DOHH2 (cell line): ENCODE data around the gene RAET1G.
"Not testable (repeated sequence)": the region's sequence is repeated elsewhere in the genome, so short reads cannot be mapped to it uniquely, and the experiment has no call there.

Experiments used
- H3F3A ChIP-seq: fragments of 200-600 bp; sonication (generic), shearing (Covaris generic); 2 replicates; pipeline ENCODE4 v1.6.0; 2016; ENCODE audit warnings: antibody characterized with exemption, mild to moderate bottlenecking; ENCODE audit not compliant: control insufficient read depth, insufficient read depth
- H3K27ac ChIP-seq: fragments of 200-600 bp; sonication (generic); 2 replicates; pipeline ENCODE4 v1.5.1; 2014; ENCODE audit warnings: low read depth, mild to moderate bottlenecking, low read length, moderate library complexity
- H3K27me3 ChIP-seq: fragments of 200-600 bp; sonication (generic); 2 replicates; pipeline ENCODE4 v1.6.1; 2014; ENCODE audit warnings: mild to moderate bottlenecking, low read length, mixed read lengths; ENCODE audit not compliant: control insufficient read depth
- H3K36me3 ChIP-seq: fragments of 200-600 bp; sonication (generic); 2 replicates; pipeline ENCODE4 v1.6.1; 2014; ENCODE audit warnings: mild to moderate bottlenecking, low read length, moderate library complexity, mixed read lengths; ENCODE audit not compliant: control insufficient read depth
- H3K4me1 ChIP-seq: fragments of 200-600 bp; sonication (generic); 2 replicates; pipeline ENCODE4 v1.6.1; 2014; ENCODE audit warnings: mild to moderate bottlenecking, low read length, mixed read lengths; ENCODE audit not compliant: control insufficient read depth
- H3K4me2 ChIP-seq: fragments of 200-600 bp; sonication (generic); 2 replicates; pipeline ENCODE4 v1.6.0; 2014; ENCODE audit warnings: mild to moderate bottlenecking, low read length, moderate library complexity
- H3K4me3 ChIP-seq: fragments of 200-600 bp; sonication (generic); 2 replicates; pipeline ENCODE4 v1.5.1; 2014; ENCODE audit warnings: mild to moderate bottlenecking, low read length, mixed read lengths
- H3K79me2 ChIP-seq: fragments of 200-600 bp; sonication (generic); 2 replicates; pipeline ENCODE4 v1.6.1; 2014; ENCODE audit warnings: mild to moderate bottlenecking, low read length, mixed read lengths; ENCODE audit not compliant: control insufficient read depth
- H3K9me2 ChIP-seq: fragments of 200-600 bp; sonication (generic); replicated peaks from 2 replicates; pipeline ENCODE4 v1.6.1; 2014; ENCODE audit warnings: mild to moderate bottlenecking, low read length, mixed read lengths; ENCODE audit not compliant: control insufficient read depth
- H3K9me3 ChIP-seq: fragments of 200-600 bp; sonication (generic); 2 replicates; pipeline ENCODE4 v1.6.1; 2014; ENCODE audit warnings: antibody characterized with exemption, low read length, mixed read lengths; ENCODE audit not compliant: control insufficient read depth, insufficient read depth
- H4K20me1 ChIP-seq: fragments of 200-600 bp; sonication (generic); 2 replicates; pipeline ENCODE4 v1.6.0; 2014; ENCODE audit warnings: low read depth, mild to moderate bottlenecking, antibody characterized with exemption, low read length, moderate library complexity; ENCODE audit not compliant: control insufficient read depth, insufficient read depth
- CTCF ChIP-seq: fragments of 200-600 bp; sonication (generic); IDR thresholded peaks from one replicate; pipeline ENCODE4 v1.5.1; 2014; ENCODE audit warnings: antibody characterized with exemption, mild to moderate bottlenecking, low read depth, low read length; ENCODE audit not compliant: poor library complexity, severe bottlenecking
- EZH2phosphoT487 ChIP-seq: fragments of 200-600 bp; sonication (generic); IDR thresholded peaks from 2 replicates; pipeline ENCODE4 v1.6.1; 2017; ENCODE audit warnings: borderline replicate concordance, mild to moderate bottlenecking, antibody characterized with exemption, low read length, moderate library complexity, mixed read lengths

The RAET1G gene, protein sequence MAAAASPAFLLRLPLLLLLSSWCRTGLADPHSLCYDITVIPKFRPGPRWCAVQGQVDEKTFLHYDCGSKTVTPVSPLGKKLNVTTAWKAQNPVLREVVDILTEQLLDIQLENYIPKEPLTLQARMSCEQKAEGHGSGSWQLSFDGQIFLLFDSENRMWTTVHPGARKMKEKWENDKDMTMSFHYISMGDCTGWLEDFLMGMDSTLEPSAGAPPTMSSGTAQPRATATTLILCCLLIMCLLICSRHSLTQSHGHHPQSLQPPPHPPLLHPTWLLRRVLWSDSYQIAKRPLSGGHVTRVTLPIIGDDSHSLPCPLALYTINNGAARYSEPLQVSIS

DNA sequence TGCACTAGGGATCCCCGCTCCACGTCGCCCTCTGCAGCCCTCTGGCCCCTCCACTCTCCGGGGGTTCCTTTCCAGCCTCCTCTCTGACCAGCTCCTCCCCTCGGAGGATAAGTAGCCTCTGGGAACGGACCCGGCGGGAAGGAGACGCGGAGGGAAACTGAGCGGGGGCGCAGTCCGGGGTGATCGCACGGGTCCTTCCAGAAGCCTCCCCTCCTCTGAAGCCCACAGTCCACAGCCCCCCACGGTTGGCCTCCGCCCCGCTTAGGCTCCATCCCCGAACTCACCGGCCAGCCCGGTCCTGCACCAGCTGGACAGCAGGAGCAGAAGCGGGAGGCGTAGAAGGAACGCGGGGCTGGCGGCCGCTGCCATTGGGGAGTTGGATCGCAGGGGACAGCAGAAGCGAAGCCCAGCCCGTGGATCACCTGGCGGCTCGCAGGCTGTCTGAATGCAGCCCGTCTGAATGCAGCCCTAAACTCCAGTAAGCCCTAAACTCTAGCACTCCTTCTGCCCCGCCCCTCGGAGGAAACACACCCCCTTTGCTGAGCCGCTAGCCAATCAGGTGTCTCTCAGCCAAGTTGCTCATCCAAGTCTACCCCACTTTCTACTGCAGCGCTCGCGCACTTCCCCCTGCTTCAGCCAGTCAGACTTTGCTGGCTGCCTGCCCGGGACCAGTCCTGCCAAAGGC lies at the start of gene RAET1G:
Gene RAET1G (minus strand): TSS at position 480 of the 685 bp plus-strand sequence. CDS start 111 bp downstream, at position 369.
- no peaks in the 10 kb centered on the region for H3K9me2 ChIP-seq
- peak within 1 kb of the TSS; percentile 37 for H3K4me3 ChIP-seq
- H3K79me2 ChIP-seq: no peaks in the 10 kb centered on the region
- no peaks in the 10 kb centered on the region for H3F3A ChIP-seq
- no peaks in the 10 kb centered on the region for H4K20me1 ChIP-seq
- H3K36me3 ChIP-seq: no peaks in the 10 kb centered on the region
- peaks cover 20% of the 10 kb centered on the region for H3K4me1 ChIP-seq
- H3K27ac ChIP-seq: no peak within 1 kb of the TSS
- H3K9me3 ChIP-seq: no peaks in the 10 kb centered on the region
- peak within 1 kb of the TSS; percentile 56 for H3K4me2 ChIP-seq
- TF ChIP-seq EZH2phosphoT487 (no peak), CTCF (no peak)
- H3K27me3 ChIP-seq: peaks cover 58% of the 10 kb centered on the region

DNA sequence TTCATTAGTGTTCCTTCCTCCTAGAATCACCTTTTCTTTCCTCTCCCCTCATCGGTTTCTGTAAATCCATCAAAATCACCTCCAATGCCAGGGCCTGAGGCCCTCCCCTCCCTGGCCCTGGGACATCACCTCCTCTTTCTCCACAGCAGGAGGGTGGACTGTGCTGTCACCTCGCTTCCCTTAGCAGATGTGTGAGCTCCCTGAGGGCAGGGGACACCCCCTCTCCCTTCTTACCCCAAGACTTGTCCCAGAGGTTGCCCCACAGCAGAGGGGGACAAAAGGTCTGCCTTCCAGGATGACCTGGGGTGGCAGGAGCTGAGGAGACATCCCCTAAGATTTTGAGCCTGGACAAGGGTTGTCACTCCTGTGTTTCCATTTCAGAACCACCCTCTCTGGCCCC lies 46.7 kb upstream of the RAET1G start:
- Histone ChIP-seq H3K4me1 (no peaks in the 10 kb centered on the region), H3K36me3 (no peaks in the 10 kb centered on the region), H3K27me3 (peaks cover 10% of the 10 kb centered on the region), H3K27ac (no peak overlapping the region), H3K4me2 (no peak overlapping the region), H3K4me3 (no peak overlapping the region), H3K79me2 (no peaks in the 10 kb centered on the region), H3K9me2 (no peaks in the 10 kb centered on the region), H3K9me3 (peaks cover 3% of the 10 kb centered on the region; the same call in 1 of the 2 replicates), H3F3A (no peaks in the 10 kb centered on the region), H4K20me1 (no peaks in the 10 kb centered on the region)
- TF ChIP-seq EZH2phosphoT487: no peak
- no peak for TF ChIP-seq CTCF

DNA sequence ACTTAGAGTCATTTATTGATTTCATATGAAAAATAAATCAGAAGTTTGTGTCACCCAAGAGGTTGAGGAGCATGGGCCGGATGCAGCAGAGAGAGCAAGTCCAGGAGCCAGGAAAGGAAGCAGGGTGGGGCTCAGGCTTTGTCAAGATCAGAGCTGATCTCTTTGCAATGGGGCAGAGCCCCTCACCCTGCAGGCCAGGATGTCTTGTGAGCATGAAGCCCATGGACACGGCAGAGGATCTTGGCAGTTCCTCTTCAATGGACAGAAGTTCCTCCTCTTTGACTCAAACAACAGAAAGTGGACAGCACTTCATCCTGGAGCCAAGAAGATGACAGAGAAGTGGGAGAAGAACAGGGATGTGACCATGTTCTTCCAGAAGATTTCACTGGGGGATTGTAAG lies 46.0 kb upstream of the RAET1G start:
- not testable (repeated sequence) for H3K4me2 ChIP-seq, H3K4me1 ChIP-seq, H3K79me2 ChIP-seq, H3F3A ChIP-seq, H3K9me2 ChIP-seq, H4K20me1 ChIP-seq, H3K9me3 ChIP-seq, H3K27me3 ChIP-seq, H3K4me3 ChIP-seq, H3K36me3 ChIP-seq, H3K27ac ChIP-seq

DNA sequence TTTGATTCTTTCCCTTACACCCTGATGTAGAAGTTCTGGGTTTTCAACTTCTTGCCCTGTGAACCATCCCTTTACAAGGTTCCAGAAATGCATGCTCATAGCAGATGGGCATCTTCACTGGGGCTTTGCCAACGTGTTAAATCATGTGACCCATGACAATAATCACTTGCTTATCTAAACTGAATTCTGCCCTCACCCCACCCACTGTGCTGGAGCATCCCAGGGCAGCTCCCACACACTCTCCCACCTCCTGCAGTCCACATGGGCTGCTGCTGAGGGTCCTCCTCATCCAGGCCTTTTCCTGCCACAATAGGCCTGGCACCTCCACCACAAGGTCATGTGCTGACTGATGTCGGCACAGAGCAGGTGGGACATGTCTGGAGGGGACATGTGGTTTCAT lies 45.1 kb upstream of the RAET1G start:
- not testable (repeated sequence) for H3K27me3 ChIP-seq, H3F3A ChIP-seq, H3K9me3 ChIP-seq, H3K4me2 ChIP-seq, H3K4me1 ChIP-seq, H3K4me3 ChIP-seq, H3K79me2 ChIP-seq, H3K27ac ChIP-seq, H3K9me2 ChIP-seq, H3K36me3 ChIP-seq, H4K20me1 ChIP-seq
